ENCODE measurements around the gene CALML6. TPM values are rescaled to one million over a fixed set of nuclear protein-coding genes. Genes with fewer than 3 reads are reported as not detected.

CALML6 gene
- total and polyA plus RNA-seq, 2 experiments from 2014 or later: 0.87 TPM; not detected in 1

- Mint-ChIP-seq H3K4me1 (no peaks in the 10 kb centered on the region; the same call in 2 of the 3 replicates), H3K4me3 (no peak overlapping the region), H3K36me3 (ENCODE audit: low read depth) (no peaks in the 10 kb centered on the region), H3K27ac (no peak overlapping the region), H3K9me3 (peaks cover 12% of the 10 kb centered on the region), H3K27me3 (ENCODE audit: insufficient read depth, low read depth, poor library complexity) (peaks cover 7% of the 10 kb centered on the region)
- no peak for DNase-seq (ENCODE audit: low spot score)
- no peak overlapping the region for H3K4me2 ChIP-seq
- H3K9me2 ChIP-seq (ENCODE audit: insufficient read depth): no peaks in the 10 kb centered on the region
- no peak overlapping the region for H2AFZ ChIP-seq
- H3K27ac ChIP-seq (ENCODE audit: low read depth): no peak overlapping the region
- 0 out of 2 replicates have a peak, but pooled peaks cover 3% of the 10 kb centered on the region for H3F3A ChIP-seq (replicated peaks; ENCODE audit: low read depth)
- no peaks in the 10 kb centered on the region for H3K27me3 ChIP-seq (ENCODE audit: insufficient read depth)
- H3K4me1 ChIP-seq (ENCODE audit: insufficient read depth): no peaks in the 10 kb centered on the region
- no peak for ATAC-seq
- no peaks in the 10 kb centered on the region for H4K20me1 ChIP-seq (replicated peaks; ENCODE audit: insufficient read depth)
- H3K36me3 ChIP-seq (ENCODE audit: insufficient read depth): no peaks in the 10 kb centered on the region
- no peaks in the 10 kb centered on the region for H3K79me2 ChIP-seq (replicated peaks; ENCODE audit: insufficient read depth)
- TF ChIP-seq EZH2 (IDR thresholded peaks at IDR 0.05; ENCODE audit: low read depth, unreplicated experiment) (no peak), POLR2AphosphoS5 (IDR thresholded peaks at IDR 0.05; ENCODE audit: low read depth) (no peak), JUNB (IDR thresholded peaks at IDR 0.05; ENCODE audit: unreplicated experiment) (no peak), CREB1 (CRISPR knock-in tag; IDR thresholded peaks at IDR 0.05; ENCODE audit: low read depth) (no peak), ETS1 (IDR thresholded peaks at IDR 0.05) (no peak), STAT1 (IDR thresholded peaks at IDR 0.05; ENCODE audit: unreplicated experiment) (no peak), NANOG (IDR thresholded peaks at IDR 0.05; ENCODE audit: borderline replicate concordance) (no peak), ZNF114 (CRISPR knock-in tag; IDR thresholded peaks at IDR 0.05) (no peak), ZNF462 (CRISPR knock-in tag; IDR thresholded peaks at IDR 0.05) (no peak), ZNF331 (CRISPR knock-in tag; IDR thresholded peaks at IDR 0.05; ENCODE audit: low read depth) (no peak), EZH2phosphoT487 (IDR thresholded peaks at IDR 0.05; ENCODE audit: unreplicated experiment) (no peak), CTCF (conservative IDR thresholded peaks at IDR 0.05; ENCODE audit: low read depth in 2 of 2) (no peak), REST (IDR thresholded peaks at IDR 0.05; ENCODE audit: unreplicated experiment) (no peak)
- H3K4me3 ChIP-seq: no peak overlapping the region
Measured at GRCh38 chr1:1925437-1926345, 10.6 kb downstream of the CALML6 start.

Data from GM23338 (cell line).